Ramos (cell line): ENCODE data around the gene FNDC3B.

Experiments used
- in situ Hi-C: fragments of 300-500 bp; cut with MboI; formaldehyde crosslinking; loops from one replicate; pipeline ENCODE4 v1.14.3; 2022; ENCODE audit warnings: low sequenced_read_pairs; ENCODE audit not compliant: unreplicated experiment

The FNDC3B gene

DNA sequence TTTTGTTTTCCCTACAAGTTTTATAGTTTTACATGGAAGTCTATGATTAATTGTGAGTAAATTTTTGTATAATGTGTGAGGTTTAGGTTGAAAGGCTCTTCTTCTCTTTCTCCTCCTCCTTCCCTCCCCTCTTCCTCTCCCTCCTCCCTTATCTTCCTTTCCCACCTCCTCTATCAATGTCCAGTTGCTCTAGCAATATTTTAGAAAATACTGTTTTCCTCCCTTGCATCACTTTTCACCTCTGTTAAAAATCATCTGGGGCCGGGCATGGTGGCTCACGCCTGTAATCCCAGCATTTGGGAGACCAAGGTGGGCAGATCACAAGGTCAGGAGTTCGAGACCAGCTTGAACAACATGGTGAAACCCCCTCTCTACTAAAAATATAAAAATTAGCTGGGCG lies 119.4 kb downstream of the FNDC3B start:
- in situ Hi-C loops: no loop called here

DNA sequence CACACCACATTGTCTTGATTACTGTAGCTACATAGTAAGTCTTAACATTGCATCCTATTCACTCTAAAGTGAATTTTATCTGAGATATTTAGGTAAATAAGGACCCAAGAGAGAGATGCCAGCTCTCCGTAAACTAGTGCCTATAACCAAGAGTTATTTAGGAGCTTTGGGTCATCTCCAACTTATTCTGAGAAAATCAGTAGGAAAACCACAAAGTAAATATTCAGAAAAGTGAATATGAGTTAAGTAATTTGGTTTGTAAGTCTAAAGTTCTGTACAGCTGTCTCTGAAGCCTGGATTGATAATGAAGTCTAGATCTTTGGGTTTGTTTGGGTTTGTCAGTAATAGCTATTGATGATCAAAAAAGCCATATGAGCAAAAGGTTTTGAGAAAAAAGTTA lies 120.0 kb downstream of the FNDC3B start:
- in situ Hi-C loops: no loop called here

DNA sequence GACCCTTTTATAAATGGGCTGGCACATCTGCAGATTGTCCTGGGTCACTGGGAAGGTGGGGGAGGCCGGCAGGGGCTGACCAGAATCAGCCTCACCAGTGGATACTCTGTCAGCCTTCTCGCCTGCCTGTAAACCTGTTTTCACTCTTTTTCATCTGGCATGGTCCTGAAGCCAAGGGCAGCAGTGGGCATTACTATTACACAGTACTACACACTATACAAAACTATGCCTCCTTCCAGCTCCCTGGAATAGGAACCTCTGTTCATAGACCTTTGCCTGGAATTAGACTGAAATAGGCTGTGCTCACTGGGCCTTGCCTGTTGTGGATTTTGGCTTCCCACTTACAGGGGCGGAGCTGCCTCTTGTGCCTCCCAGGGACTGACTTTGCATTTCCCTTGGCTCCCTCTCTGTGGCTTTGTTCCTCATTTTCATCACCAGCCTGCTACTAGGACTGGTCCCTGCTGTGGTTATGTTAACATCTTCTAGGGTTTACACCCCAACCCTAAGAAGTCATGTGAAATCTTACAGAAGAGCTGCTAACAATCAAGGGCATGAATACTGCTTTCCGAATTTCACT lies 120.7 kb downstream of the FNDC3B start:
- in situ Hi-C loops: no loop called here

DNA sequence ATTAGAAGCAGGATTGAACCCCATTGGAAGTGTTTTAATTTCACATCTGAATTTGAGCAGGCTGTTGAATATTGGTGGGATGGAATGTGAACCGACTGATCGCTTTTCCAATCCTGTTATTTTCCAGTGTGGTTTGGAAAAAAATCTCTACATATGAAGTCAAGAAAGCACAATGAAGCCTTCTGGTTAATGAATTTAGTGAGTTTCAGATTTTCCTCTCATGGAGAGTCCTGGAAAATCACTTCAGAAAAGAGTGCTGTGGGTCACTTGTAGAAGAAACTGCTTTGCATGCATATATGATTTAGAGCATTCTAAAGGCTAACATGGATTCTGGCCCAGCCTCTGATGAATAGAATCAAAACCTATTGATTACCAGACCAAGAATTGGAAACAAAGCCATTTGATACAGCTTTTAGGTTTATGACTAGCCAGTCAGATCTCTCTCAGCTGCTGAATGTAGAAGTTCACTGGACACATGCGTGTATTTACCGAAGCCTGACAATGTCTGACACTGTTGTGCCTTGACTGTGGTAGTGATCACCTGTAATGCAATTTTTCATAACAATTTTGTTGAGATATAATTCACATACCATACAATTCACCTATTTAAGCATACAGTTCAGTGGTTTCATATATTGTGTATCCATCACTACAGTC lies 121.9 kb downstream of the FNDC3B start:
- in situ Hi-C loops: no loop called here

DNA sequence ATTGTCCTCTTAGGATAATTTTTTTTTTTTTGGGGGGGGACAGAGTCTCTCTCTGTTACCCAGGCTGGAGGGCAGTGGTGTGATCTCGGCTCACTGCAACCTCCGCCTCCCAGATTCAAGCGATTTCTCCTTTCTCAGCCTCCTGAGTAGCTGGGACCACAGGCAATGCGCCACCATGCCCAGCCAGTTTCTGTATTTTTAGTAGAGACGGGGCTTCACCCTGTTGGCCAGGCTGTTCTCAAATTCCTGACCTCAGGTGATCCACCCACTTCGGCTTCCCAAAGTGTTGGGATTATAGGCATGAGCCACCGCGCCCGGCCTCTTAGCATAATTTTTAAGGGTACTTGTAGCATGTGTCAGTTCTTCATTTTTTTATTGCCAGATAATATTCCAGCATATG lies 122.6 kb downstream of the FNDC3B start:
- in situ Hi-C loops: no loop called here

DNA sequence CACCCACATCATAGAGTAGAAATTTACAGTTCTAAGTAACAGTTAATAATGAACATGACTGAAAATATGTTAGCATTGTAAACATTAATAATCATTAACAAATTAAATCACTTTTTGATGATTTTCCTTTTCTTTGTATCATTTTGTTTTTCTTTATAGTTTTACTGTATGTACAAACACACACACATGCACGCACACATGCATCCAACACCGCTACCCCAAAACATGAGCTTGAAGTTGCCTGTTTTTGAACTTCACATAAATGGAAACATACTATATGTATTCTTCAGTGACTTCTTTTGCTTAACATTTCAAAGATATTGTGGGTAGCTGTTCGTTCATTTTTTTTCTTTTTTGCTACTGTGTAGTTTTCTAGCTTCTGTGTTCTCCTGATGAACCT lies 123.9 kb downstream of the FNDC3B start:
- in situ Hi-C loops: no loop called here

DNA sequence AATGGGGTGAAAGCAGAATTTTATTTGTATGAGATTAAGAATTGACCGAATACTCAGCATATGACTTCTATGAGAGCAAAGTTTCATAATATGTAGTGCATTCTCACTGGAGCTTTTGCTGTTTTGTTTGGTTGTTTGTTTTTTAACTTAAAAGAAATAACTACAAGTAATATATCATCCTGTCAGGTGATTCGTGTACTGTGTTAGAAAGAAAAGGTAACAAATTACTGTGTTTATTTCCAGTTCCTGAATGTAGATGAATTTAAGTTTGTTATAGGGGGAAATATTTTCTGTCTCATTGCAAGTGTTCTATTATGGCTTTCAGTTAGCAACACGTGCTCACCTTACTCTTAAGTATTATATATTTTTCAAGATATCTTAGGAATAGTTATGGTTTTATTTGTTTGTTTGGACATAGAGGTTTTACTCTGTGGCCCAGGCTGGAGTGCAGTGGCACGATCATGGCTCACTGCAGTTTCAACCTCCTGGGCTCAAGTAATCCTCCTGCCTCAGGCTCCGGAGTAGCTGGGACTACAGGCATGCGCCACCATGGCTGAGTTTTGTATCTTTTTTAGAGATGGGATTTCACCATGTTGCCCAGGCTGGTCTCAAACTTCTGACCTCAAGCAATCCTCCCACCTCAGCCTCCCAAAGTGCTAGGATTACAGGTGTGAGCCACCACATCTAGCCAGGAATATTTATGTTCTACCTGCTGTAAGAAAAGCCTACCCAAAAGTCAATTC lies 125.4 kb downstream of the FNDC3B start:
- in situ Hi-C loops: no loop called here

DNA sequence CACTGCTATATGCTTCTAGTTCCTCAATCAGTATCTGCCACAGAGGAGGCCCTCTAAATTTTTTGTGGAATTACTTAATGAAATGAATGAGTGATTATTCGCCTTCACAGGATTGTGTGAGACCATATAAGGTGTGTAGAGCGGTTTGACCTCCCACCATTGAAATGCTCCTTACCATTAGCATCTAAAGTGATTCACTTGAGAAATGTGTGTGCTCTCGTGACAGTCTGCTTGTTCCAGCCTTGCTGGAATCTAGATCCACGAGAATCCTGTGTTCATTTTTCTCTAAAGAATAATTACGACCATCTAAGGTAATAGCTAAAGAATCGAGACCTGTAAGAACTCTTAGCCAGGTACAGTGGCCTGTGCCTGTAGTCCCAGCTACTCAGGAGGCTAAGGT lies 126.9 kb downstream of the FNDC3B start:
- in situ Hi-C loops: no loop called here

DNA sequence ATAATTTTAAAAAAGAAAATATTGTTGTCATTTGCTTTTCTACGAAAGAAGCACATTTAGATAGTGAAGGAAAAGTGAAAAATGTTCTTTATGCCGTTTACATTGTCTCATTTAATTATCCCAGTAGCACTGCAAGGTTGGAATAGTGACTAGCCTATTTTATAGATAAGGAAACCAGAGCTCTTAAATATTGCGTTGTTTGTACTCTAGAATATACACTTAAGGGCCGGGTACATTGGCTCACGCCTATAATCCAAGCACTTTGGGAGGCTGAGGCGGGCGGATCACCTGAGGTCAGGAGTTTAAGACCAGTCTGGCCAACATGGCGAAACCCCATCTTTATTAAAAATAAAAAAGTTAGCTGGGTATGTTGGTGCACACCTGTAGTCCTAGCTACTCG lies 127.5 kb downstream of the FNDC3B start:
- in situ Hi-C loops: no loop called here

DNA sequence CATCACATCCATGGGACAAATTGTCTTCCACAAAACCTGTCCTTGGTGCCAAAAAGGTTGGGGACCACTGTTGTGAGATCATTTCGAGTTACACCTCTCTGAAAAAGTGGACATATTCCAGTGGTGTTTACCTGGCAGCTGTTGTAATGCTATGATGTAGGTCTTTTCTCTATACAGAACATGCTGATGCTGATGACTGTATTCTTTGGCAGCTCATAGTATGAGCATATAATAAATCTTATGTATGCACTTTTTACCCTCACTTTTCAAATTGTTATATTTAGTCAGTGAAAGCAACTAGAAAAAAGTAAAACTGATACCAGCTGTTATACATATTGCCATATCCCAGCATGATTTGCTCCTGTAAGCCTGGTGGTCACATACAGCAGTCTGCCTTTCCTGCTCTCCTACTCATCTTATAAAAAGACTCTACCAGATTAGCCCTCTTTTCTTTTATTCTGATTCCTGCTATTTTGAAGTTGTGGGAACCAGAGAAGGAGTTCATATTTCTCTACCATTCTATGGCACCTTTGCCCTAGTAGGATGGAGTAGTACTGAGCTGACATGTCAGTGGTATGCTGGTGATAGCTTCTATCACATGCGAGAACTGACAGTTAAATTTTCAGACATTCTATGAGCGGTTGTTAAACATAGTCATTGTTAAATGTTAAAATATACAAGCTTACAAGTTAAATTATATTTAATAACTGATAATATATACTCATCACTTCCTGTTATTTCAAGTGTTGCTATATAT lies 128.7 kb downstream of the FNDC3B start:
- in situ Hi-C loops: no loop called here

DNA sequence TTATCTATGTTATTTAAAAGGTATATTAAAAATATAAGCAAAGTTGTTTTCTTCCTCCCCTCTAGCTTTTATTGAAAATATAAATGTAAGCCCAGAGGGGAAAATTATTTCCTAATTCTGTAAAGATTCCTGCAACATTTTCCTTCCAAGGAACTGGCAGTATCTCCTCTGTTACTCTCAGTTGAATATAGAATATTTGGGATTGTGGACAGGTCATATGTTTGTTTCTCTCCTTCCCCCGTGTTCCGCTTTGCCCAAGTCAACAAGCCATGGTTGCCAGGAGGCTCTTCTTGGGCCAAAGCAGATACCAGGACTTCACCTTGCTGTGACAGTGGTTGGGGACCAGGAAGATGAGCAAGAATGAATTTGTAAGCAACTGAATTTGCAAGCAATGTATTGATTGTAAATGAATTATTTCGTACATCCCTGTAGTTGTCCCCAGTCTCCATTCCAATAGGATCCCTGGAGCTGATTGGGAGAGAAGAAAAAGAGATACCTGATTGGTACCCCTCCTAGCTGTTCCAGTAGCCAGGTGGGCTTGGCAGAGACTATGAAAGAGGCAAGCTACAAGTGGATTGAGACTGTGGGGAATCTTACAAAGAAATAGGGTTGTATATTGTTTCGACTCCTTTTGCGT lies 130.8 kb downstream of the FNDC3B start:
- in situ Hi-C loops: no loop called here

DNA sequence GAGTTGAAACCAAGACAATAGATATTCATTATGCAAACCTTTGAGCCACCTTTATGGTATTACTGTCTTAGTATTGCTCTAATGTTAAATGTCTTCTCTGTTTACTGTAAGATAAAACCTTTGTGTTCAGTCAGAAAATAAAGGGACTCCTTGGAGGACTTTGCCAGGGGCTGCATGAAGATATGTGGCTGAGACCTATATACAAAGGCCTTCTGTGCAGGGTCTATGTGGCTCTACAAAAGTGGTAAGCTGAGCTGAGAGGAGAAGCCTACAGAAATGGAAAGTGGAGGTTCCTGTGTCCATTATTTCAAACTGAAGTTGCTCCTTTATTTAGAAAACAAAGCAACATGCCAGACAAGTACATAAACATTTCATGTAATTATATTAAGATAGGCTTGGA lies 131.5 kb downstream of the FNDC3B start:
- in situ Hi-C loops: no loop called here

DNA sequence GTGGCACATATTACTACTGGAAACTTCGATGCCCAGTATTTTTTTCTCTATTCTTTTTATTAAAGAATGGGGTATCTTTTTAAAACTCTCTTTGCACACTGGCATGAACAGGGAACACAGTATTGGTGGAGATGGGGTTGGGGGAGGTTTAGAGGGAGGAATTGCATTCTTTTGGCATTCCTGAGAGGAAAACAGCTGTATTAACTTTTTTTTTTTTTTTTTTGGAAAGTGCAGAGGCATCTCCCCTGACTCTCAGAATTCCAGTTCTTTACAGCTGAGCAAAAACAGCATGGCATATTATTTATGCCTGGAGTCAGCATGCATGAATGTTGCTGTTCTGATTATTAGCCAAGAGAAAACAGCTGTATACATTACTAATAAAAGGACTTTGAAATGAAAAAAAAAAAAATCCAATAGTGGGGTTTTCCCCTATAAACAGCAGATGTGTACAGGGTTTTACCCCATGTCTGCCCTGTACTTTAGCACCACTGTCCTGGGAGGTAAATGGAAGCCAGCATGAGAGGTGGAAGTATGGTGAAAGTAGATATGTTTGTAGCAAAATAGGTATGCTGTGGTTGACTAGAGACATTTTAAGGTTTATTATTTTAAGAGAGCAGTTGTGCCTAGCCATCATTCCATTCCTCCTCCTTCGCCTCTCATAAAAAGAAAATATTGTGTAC lies 132.2 kb downstream of the FNDC3B start:
- in situ Hi-C loops: no loop called here

DNA sequence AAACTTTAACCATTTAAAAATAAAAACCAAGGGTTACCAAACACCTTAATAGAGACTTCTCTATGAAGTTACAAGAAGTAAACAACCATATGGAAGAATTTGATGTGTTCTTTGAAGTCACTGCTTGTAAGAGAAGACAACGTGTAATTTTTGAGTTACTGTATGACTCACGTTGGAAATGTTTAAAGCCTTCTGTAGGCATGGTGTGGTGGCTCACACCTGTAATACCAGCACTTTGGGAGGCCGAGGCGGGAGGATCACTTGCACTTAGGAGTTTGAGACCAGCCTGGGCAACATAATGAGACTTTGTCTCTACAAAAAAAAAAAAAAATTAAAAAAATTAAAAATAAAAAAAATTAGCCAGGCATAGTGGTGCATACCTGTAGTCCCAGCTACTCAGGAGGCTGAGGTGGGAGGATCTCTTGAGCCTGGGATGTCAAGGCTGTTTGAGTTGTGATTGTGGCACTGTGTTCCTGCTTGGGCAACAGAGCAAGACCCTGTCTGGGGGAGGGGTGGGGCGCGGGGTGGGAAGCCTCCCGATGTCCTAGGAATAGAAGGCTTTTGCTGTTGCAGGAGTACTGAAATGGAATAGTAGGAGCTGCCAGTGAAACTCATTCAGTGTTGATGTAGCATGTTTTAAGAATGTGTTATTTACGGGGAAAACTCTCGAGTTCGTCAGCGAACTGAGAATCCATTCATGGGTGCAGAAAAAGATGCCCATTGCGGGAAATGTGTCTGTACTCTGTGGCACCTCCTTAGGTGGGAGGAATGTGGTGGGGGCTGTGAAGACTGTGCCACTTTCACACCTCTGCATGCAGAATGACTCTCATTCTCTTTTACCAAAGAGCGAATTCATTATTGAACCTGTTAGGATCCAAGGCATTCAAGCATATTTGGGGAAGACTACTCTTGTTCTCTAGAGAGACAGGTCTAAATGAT lies 134.2 kb downstream of the FNDC3B start:
- in situ Hi-C loops: no loop called here

DNA sequence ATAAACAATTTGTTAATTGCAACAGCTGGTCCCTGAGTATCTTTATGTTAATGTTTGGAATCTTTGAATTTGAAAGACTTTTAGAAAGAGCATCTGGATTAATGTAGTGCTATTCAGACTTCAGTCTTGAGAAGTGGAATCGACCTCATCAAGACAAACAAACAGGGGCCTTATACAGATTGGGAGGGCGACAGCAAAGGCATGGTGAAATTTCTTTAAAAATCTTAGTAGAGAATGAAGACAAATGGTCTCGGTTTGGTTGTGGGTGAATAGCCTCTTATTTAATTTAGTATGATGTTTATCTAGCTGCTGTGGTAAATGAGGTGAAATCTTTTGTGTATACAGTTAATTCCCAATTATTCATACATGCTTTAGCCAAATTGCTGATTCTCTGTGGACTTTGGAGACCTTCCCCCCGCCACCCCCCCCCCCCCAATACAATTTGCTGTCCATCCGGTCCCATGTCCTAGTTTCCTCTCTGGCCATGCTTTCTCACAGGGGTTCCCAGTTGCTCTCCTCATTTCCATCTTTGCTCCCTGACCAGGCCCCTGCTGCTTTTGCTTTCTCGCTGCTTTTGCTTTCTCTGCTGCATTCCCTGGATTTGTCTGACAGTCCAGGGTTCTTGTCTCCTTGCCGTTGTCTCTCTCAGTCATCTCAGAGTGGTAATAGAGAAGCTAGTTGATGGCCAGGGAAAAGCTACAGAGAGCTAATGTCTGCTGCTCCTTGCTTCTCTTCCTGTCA lies 135.3 kb downstream of the FNDC3B start:
- in situ Hi-C loops: no loop called here

DNA sequence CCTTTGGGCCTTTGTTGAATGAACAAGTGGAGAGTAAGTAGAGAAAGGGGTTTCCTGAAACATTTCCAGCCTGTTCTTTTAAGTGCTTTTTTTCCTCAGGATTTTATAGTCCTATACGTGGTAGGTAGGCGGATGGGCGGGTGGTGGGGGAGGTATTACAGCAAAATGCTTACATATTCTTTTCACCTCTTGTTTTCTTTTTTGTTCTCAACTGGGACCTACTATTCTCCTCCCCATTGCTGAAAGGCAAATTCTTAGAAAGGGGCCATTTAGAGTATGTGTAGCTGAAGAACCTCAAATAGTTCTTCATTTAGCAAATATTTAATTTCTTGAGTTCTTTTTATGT lies 135.8 kb downstream of the FNDC3B start:
- in situ Hi-C loops: no loop called here

DNA sequence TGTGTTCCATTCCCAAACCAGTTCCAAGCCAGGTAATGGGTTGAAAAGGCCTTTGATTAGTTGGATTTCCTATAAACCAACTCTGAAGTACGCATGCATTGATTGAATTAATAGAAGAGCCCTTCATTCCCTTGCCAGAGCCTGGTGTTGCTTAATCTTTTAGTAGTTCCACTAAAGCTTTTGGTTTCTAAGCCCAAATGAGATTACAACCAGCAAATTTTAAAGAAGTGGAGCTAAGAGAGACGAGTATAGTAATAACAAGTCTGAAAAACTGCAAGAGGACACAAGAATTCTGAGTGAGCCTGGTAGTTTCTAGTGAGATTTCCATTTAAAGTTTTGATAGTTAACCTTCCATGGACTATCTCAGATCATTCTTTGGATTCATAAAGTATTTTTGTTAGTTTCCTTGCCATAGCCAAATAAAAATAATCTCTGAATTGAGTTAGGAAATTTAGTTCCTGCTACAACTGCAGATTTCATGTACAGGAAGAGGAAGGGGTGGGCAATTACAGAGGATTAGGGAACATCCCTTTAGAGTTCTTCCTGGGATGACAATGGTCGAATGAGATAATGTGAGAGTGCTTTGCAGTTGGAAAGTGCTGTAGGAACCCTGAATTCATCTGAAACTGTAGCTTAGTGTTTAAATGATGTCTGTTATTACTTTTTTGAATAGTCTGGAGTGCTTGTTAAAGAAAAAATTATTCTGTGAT lies 136.8 kb downstream of the FNDC3B start:
- in situ Hi-C loops: no loop called here

DNA sequence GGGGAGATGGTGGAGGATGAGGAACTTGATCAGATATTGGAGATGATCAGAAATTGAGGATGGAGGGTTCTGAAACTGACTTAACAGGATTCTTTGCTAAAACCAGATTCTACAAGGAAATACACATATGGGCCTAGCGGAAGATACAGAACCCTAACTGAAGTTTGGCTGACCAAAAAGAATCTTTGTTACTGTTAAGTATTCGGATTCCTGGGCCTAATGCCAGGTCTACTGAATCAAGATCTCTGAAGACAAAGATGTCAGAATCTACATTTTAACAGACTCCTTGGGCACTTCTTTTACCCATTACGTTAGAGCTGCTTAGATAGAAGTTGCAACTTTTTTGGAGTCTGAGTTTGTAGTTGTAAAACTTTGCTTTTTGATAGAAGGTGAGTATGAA lies 137.7 kb downstream of the FNDC3B start:
- in situ Hi-C loops: no loop called here
